ENCODE measurements around the gene ULK3.

The ULK3 gene

DNA sequence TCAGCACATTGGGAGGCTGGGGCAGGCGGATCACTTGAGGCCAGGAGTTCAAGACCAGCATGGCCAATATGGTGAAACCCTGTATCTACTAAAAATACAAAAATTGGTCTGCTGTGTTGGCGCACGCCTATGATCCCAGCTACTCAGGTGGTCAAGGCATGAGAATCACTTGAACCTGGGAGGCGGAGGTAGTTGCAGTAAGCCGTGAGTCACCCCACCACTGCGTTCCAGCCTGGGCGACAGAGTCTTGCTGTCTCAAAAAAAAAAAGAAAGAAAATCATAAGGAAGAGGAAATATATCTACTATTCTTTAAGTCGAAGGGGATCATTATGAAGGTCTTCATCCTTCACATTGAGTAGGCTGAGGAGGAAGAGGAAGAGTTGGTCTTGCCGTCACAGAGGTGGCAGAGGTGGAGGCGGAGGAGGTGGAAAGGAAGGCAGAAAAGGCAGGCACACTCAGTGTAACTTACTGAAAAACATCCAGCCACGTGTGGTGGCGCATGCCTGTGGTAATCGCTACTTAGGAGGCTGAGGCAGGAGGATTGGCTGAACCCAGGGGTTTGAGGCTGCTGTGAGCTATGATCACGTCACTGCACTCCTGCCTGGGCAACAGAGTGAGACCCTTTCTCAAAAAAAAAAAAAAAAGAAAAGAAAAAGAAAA lies 46.9 kb downstream of the ULK3 start:
- DNase-seq, result peak; percentile 52

DNA sequence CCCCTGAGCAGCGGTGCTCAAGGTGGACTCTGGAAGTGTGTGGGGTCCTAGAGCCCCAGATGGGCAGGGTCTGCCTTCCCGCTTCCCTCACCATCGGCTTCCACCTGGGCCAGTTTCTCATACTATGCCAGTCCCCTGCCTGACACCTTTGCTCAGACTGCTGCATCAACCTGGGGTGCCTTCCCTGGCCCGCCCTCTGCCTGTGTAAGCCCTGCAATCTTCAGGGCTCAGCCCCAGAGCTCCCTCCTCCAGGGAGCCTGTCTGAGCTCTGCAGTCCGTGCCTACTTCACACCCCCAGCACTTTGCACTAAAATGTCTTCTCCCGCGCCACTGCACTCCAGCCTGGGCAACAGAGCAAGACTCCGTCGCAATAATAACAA lies 48.0 kb downstream of the ULK3 start:
- no peak for DNase-seq

DNA sequence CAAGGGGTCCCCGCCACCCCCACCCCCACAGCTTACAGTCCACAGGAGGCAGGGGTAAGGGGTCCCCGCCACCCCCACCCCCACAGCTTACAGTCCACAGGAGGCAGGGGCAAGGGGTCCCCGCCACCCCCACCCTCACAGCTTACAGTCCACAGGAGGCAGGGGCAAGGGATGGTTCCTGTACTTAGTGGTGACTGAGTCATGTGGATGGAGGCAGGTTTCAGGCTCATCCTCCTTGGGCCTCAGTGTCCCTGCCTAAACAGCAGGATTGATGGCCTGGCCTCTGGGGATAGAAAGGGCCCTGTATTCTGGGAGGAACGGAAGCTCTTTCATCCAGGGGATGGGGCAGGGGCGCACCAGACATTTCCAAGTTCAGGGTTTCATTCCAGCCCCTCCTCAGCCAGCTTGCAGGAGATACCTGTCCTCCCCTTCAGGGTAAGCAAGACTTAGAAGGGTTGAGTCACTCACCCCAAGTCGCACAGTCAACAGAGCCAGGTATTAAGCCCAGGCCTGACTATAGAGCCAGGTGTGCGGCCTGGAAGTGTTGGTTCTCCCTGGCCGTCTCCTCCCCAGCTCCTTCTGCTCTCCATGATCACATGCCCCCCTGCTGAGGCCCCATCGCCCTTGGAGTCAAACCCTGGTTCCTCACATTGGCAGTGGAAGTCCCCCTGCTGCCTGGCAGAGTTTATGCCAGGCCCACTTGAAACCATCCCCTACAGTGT lies 48.5 kb downstream of the ULK3 start:
- no peak for DNase-seq

DNA sequence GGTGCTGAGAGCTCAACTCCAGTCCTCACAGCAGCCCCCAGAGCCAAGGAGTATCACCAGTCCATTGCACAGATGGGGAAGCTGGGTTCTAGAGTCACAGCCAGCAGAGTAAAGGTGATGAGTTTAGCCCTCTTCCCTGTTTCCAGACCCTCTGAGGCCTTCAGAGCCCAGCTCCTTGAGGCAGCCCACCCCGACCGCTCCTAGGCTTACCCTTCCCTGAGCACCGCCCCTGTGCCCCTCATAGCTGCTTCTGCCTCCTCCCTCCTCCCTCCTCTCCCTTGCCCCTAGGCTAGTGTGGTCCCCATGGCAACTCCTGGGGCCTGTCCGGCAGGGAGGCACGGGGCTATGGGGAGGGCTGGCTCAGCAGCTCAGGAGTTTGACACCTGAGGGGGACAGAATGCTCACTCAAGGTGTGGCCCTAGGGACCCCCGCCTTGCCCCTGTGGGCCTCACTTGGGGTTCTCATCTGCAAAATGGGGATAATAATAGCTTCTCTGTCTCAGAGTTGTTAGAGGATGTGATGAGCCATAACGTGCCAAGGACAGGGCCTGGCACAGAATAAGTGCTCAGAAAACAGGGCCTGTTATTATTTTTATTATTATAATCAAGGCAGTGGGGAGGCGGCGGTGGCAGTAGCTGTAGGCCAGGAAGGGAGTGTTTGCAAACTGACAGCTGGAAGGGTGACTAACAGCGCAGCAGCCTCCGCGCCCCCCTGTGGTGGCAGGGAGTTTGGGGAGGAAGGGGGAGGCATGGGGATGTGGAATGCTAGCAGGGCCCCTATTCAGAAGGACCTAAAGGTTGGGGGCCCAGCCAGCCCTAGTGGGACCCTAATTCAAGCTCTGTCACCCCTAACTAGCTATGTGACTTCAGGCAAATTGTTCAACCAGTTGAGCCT lies 49.6 kb downstream of the ULK3 start:
- peak; percentile 77 for DNase-seq

DNA sequence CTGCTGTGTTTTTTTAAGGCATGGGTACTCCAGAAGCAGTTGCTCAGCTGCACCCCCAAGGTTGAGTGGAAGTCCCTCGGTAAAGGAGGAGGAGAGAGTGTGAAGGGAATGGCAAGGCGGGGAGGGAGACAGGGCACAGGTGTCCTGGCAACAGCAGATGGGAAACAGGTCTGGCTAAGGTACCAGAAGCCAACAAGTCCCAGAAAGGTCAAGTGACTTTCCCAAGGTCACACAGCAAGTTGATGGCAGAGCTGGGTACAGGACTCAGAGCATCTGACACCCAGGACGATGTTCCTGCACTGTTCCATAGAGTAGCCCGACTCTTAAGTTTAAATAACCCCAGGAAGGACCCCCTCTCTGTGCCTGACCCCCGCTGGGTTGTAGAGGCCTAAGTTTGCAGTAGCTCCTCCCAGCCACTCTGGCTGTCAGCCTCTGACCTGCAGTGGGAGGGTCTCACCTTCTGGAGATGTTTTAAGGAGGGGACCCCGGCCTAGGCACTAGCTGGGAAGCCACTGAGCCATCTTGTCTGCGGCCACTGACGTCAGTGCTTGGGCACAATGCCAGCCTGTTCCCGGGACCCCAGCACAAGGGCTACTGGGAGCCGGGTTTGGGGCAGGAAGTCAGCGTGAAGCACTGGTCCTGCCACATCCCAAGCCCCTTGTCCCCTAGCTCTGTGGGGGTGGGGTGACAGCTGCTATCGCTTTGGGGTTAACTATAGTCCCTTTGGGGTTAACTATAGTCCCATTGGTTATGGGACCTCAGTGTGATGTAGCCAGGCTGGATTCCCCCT lies 50.5 kb downstream of the ULK3 start:
- DNase-seq, result no peak

DNA sequence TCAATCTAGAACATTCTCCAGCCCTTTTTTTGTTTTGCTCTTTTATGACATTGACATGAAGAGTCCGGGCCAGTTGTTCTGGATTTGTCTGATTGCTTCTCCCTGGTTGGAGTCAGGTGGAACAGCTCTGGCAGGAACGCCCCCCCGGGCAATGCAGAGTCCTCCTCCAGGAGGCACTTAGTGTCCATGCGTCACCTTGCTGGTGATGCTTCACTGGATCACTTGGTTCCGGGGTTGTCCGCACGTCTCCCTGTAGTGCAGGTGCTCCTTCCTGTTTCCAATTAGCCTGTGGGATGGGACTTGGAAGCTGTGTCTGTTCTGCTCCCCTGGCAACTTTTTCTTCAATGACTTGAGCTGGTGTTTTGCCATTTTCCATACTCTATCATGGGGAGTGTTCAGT lies 51.3 kb downstream of the ULK3 start:
- DNase-seq, result no peak

DNA sequence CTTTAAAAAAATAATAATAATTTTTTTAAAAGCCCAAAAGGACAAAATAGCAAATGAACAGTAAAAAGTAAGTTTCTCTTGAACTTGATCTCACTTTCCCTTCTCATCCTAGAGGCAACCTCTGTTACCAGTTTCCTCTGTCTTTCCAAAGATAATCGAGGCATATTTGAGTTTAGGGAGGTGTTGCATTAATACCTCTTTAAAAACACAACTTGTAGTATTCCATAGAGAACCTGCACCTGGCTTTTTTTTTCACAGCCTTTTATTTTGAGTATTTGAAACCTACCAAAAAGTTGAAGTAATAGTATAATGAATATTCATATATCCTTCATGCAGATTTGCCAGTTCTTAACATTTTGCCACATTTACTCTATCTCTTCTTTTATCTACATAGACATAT lies 51.9 kb downstream of the ULK3 start:
- no peak for DNase-seq

DNA sequence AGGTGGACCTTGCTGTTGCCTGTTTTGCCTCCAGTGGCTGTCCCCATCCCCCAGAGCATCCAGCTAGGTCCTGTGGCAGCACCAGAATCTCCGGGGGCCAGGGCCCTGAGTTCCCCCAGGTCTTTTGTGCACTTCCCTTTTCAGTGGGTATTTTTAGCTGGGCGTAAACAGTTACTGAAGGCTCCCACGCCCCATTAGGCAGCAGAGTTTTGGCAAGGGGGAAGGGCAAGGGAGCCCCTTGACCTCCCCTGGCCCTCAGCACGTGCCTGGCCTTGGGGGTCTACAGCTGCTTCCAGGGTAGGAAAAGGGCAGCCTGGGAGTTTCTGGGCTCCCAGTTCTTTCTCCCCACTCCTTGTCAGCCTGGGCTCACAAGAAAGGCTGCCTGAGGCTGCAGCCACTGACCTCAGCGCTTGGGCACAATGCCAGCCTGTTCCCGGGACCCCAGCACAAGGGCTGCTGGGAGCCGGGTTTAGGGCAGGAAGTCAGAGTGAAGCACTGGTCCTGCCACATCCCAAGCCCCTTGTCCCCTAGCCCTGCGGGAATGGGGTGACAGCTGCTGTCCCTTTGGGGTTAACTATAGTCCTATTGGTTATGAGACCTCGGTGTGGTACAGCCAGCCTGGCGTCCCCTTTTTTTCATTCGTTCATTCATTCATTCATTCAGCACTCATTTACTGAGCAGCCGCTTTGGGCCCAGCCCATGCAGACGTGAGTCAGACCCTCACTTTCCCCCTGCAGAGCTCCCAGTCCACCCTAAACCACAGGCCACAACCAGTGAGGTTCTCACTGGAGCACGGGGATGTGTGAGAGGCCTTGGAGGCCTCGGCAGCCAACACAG lies 52.7 kb downstream of the ULK3 start:
- no peak for DNase-seq

DNA sequence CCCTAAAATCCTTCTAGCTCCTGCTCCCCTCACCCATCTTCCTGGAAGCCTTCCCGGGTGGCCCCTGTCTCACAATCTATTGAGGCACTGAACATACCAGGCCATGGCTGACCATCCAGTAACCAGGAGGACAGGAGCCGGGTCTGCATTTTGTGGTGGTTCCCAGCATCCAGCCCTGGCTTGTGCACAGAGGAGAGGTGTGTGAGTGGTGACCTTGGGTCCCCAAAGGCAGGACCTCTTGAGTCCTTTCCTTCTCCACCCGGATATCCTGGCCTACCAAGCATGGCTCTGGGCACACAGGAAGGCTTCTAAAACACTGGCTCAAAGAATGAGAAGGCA lies 53.2 kb downstream of the ULK3 start:
- no peak for DNase-seq

DNA sequence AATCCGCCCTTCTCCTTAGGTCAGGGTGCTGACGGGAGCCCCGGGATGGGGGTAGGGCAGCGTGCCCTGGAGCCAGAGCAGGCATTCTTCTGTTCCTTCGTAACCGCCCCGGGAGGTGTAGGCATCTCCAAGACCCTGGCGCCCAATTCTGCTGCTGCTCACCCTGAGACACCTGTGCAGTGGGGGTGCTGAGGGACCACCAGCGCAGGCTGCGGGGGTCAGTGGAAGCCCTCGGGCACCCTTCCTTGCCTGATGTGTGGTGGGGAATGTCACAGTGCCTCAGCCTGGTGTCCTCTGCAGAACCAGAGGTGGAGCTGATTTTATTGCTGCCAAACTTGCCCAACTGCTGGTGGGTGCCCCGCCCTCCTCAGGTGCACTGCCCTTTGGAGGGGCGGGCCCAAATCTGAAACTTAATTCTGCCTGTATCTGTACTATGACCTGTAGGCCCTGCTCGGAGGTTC lies 53.8 kb downstream of the ULK3 start:
- no peak for DNase-seq

DNA sequence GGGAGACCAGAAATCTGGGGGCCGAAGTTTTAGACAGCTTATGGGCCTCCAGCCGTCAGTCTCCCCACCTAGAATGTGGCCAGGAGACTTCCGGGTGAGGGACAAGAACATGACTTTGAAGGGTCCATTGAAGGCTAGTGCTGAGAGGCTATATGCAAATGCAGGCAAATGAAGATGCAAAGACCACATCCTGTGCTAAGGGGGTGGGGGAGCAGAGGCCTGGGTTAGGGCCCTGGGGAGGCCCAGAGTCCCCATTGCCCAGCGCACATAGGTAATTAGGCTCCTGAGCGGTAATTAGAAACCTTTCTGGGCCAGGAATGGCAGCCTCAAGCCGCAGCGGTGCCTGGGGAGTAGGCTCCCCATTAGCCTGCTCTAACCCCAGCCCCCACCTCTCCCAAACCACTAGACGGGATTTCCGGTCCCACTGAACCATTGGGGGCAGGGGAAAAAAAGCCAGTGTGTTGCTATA lies 54.2 kb downstream of the ULK3 start:
- DNase-seq, result no peak

DNA sequence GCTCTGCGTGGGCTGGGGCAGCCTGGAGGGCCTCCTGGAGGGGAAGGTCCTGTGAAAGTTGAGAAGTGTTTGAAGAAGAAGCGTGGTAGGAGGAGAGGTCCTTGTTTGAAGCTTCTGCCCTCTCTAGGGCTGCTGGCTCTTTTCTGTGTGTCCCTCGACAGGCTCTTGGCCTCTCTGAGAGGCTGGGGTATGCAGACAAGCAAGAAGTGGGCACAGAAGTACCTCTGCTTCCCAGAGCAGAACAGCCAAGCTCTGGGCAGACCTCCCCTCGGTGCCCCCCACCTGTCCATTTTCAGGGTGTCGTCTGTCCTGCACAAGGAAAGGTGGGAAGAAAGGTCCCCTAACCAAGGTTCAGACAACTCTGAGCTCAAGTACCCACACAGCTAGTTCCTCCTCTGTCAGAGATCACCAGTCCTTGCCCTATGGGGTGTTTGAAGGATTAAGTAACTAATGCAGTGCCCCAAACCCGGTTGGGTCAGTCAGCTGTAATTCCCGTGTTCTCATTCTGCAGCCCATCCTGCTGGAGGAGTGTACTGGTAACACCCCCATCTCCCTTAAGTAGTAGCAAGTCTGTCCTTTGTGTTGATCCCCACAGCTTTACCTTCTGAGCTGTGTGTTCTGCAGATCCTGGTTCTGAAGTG lies 54.8 kb downstream of the ULK3 start:
- no peak for DNase-seq

DNA sequence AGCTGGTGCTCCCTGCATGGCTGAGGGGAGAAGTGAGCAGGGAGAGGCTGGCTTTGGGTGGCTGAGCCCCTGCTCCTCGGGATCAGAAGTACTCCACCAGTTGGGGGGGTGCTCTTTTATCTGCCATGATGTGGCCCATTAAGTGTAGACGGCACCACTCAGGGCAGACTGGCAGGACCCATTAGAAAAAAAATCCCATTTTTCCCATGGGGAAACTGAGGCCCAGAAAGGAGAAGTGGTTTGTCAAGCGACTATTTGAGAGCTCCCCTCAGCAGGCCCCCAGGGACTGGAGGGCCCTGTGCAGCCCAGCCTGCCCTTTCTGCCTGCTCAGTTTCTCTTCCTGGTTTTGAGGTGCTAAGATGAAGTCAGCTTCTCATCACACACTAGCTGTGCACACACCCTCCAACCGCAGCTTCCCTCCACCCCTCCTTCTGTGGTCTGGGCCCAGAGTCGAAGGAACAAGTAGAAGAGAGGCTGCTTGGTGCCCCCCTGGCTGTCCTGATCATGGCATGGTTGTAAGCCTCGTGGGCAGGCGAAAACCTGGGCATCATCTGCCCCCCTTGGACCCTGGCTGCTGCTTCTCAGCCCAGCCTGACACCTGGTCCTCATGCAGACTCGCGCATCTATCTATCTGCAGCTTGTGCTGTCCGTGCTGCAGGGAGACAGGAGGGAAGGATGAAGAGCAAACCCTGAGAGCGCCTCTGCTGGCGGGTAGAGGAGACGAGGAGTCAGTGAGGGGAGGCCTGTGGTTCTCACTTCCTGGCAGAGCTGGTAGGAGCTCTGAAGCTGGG lies 55.5 kb downstream of the ULK3 start:
- peak; percentile 91 for DNase-seq

DNA sequence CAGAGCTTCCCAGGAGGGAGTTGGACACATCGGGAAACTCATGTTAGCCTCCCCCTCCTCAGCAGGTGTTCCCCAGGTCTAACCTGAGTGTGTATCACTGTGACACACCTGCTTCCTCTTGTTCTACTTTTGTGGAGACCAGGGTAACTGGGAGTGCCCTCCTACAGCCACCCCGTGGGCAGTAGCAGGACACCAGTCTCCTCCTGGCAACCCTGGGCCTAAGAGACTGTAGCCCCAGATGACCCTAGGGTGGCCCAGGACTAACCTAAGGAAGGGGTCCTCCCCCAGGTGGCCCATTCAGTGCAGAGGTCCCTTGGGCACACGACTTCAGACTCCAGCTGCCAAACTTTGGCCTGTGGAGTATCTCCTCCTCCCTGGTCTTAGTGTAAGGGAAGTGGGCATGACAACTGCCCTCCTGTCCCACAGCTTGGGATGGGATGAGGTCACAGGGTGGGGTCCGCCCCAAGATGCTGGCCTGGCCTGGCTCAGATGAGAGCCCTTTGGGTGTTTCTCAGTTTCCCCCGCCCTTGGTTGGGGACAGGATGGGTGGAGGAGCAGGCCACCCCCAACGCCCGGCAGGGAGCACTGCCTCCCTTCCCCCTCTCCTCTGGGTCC lies 56.3 kb downstream of the ULK3 start:
- no peak for DNase-seq

Measured in stimulated activated CD4-positive, alpha-beta T cell treated with anti-CD3 and anti-CD28 coated beads, Interleukin-4, amount 100 ng/mL, for 1 hour (primary cell).